ENCODE data around the gene NUDT3.

NUDT3 gene

GRCh38 chr6:34229877-34230276 lies 162.6 kb downstream of the NUDT3 start:
- no peak for DNase-seq (ENCODE audit: low read depth, low spot score)
- no peak overlapping the region for H3K4me3 ChIP-seq (ENCODE audit: low read depth, low read length)
- in situ Hi-C loops (cut with HindIII; ENCODE audit: low sequenced_read_pairs): no loop called here
- no peak for TF ChIP-seq CTCF (IDR thresholded peaks at IDR 0.05; ENCODE audit: low read depth, low read length)

All from astrocyte of the spinal cord (primary cell).